K562 treated with DMSO at 1 percent for 48 hours (cell line): ENCODE data around the gene ABCC12. TPM values are rescaled to one million over a fixed set of nuclear protein-coding genes. Genes with fewer than 3 reads are reported as not detected.

ENCODE experiments used
- total RNA-seq: library from RNA; unstranded; fragments of 300-600 nt; gene quantifications from 2 replicates; pipeline ENCODE4 v1.2.3, GENCODE V29; 2022; ENCODE audit warnings: low replicate concordance; ENCODE audit errors: extremely low read depth

ABCC12 gene
- total RNA-seq, result not detected in 2 replicates

DNA sequence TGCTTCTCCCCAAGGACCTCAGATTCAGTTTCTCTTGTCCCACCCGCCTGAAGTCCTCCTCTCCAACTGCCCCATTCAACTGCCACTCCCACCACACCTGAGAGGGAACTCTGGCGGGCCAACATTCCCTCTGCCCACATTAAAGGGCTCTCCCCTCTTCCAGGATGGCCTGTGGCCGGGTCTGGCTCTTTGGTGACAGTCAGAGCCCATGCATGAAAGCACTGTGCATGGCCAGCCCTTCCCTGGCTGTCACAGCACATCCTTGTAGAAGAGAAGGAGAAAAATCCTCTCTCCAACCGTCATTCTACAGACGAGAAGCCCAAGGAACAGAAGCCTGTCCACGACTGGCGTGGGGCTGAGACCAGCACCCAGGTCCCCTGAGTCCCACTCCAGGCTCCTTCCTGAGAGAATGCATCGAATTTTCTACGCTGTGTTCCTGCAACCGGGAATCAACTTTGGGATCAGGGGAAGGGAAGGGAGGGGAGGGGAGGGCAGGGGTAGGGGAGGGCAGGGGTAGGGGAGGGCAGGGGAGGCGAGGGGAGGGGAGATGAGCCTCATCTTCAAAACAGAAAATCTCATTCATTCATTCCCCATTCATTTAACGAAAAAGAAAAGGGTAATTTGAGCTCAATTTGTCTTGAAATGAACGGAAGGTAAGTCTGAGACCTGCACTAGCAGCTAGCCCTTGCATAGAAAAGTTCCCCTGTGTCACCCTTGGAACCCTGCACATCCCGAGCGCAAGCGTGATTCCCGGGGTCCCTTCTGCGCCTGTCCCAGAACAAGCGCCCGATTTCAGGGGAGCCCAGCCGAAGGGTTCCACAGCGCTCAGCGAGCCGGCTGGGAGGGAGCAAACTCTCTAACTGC is at the start of gene ABCC12:
ABCC12 (minus strand) TSS at position 68 of the 864 bp plus-strand sequence. CDS start 9,569 bp downstream, outside the sequence.

Other genes starting within 250 kb of the ABCC12 start
- not detected in 2 replicates for gene LONP2, start 88.3 kb upstream of the ABCC12 start, total RNA-seq
- not detected in 2 replicates for gene ABCC11, start 91.5 kb upstream of the ABCC12 start, total RNA-seq
- gene SIAH1, start 229.4 kb upstream of the ABCC12 start, total RNA-seq, result not detected in 2 replicates